ENCODE measurements around the gene ATP8B1. TPM values are rescaled to one million over a fixed set of nuclear protein-coding genes. Genes with fewer than 3 reads are reported as not detected.

The ATP8B1 gene
- total RNA-seq, 2 experiments from 2014 or later = not detected

GRCh38 chr18:57630754-57631595 is 172.1 kb downstream of the ATP8B1 start:
- peaks cover 18% of the 10 kb centered on the region for H3K4me1 Mint-ChIP-seq (ENCODE audit: low read depth)
- H3K4me3 ChIP-seq (ENCODE audit: low read length) = peak overlapping the region; percentile 64
- DNase-seq = no peak
- TF ChIP-seq CTCF (IDR thresholded peaks at IDR 0.05) = no peak
- no peaks in the 10 kb centered on the region for H3K9me3 Mint-ChIP-seq
- H3K9me3 ChIP-seq (ENCODE audit: control insufficient read depth in 1 of 2, insufficient read depth in 1 of 2, low read length in 2 of 2) = no peaks in the 10 kb centered on the region
- H3K36me3 Mint-ChIP-seq (ENCODE audit: low read depth) = peaks cover 8% of the 10 kb centered on the region
- H3K4me3 Mint-ChIP-seq = peak overlapping the region; percentile 96
- no peak for ATAC-seq (ENCODE audit: poor library complexity)
- intact Hi-C loops (cut with DNase I, micrococcal nuclease) = loop anchor here (1.0 to 5.0 kb wide), 5 partner anchors 10 to 992 kb away; partner anchors contain the start of genes NARS1 (in 2 of the 2) and TXNL1 (in 1 of the 2)
- H3K27me3 Mint-ChIP-seq = no peaks in the 10 kb centered on the region
- H3K4me1 ChIP-seq (ENCODE audit: insufficient read depth, low read length) = peaks cover 20% of the 10 kb centered on the region
- H3K27ac Mint-ChIP-seq = peak overlapping the region; percentile 88
- CTCF ChIA-PET = interaction anchor here (0.7 to 1.8 kb wide), 4 partner anchors 9 to 412 kb away, joined by 4 to 7 read pairs (median 5); partner anchors contain the start of genes NARS1 and NEDD4L
- no peaks in the 10 kb centered on the region for H3K36me3 ChIP-seq (ENCODE audit: insufficient read depth, low read length)
- H3K27ac ChIP-seq (ENCODE audit: low read depth in 1 of 2, low read length in 2 of 2) = no peak overlapping the region
- no peaks in the 10 kb centered on the region for H3K27me3 ChIP-seq (ENCODE audit: control insufficient read depth in 1 of 2, insufficient read depth in 2 of 2, low read length in 2 of 2)
- POLR2A ChIA-PET = interaction anchor here (1.5 to 3.7 kb wide), 2 partner anchors 10 to 13 kb away, joined by 3 to 58 read pairs; partner anchors contain the start of gene NARS1

- intact Hi-C loops (cut with DNase I, micrococcal nuclease) = loop anchor here (1.0 to 5.0 kb wide), 5 partner anchors 9 to 991 kb away; partner anchors contain the start of genes NARS1 (in 2 of the 2) and TXNL1 (in 1 of the 2)
- CTCF ChIA-PET = interaction anchor here (0.7 to 1.8 kb wide), 5 partner anchors 8 to 413 kb away, joined by 3 to 7 read pairs (median 5); partner anchors contain the start of genes FECH, NARS1 and NEDD4L
These were observed 172.9 kb downstream of the ATP8B1 start for GRCh38 chr18:57630002-57630753.

More at GRCh38 chr18:57630002-57630753, 172.9 kb downstream of the ATP8B1 start:
- peak; percentile 99 for ATAC-seq (ENCODE audit: poor library complexity)
- Mint-ChIP-seq H3K4me1 (ENCODE audit: low read depth) (peaks cover 18% of the 10 kb centered on the region), H3K27me3 (no peaks in the 10 kb centered on the region), H3K36me3 (ENCODE audit: low read depth) (peaks cover 4% of the 10 kb centered on the region), H3K4me3 (peak overlapping the region; percentile 96), H3K27ac (peak overlapping the region; percentile 88), H3K9me3 (no peaks in the 10 kb centered on the region)
- POLR2A ChIA-PET = interaction anchor here (1.0 to 3.7 kb wide), 3 partner anchors 9 to 44 kb away, joined by 3 to 58 read pairs (median 3); partner anchors contain the start of genes FECH and NARS1
- H3K9me3 ChIP-seq (ENCODE audit: control insufficient read depth in 1 of 2, insufficient read depth in 1 of 2, low read length in 2 of 2) = no peaks in the 10 kb centered on the region
- H3K36me3 ChIP-seq (ENCODE audit: insufficient read depth, low read length) = no peaks in the 10 kb centered on the region
- TF ChIP-seq CTCF (IDR thresholded peaks at IDR 0.05) = peak; percentile 75
- peaks cover 20% of the 10 kb centered on the region for H3K4me1 ChIP-seq (ENCODE audit: insufficient read depth, low read length)
- H3K27me3 ChIP-seq (ENCODE audit: control insufficient read depth in 1 of 2, insufficient read depth in 2 of 2, low read length in 2 of 2) = no peaks in the 10 kb centered on the region
- peak overlapping the region; percentile 38 to 50 for H3K27ac ChIP-seq (ENCODE audit: low read depth in 1 of 2, low read length in 2 of 2)
- DNase-seq = peak; percentile 91 to 97 (median 93)
- peak overlapping the region; percentile 64 for H3K4me3 ChIP-seq (ENCODE audit: low read length)
